ENCODE data around the gene TRIP6.

- TF ChIP-seq EP300 (IDR thresholded peaks at IDR 0.05): no peak
- no peak for TF ChIP-seq POLR2A (IDR thresholded peaks at IDR 0.05; ENCODE audit: low read depth)
- TF ChIP-seq, protein P1, sequence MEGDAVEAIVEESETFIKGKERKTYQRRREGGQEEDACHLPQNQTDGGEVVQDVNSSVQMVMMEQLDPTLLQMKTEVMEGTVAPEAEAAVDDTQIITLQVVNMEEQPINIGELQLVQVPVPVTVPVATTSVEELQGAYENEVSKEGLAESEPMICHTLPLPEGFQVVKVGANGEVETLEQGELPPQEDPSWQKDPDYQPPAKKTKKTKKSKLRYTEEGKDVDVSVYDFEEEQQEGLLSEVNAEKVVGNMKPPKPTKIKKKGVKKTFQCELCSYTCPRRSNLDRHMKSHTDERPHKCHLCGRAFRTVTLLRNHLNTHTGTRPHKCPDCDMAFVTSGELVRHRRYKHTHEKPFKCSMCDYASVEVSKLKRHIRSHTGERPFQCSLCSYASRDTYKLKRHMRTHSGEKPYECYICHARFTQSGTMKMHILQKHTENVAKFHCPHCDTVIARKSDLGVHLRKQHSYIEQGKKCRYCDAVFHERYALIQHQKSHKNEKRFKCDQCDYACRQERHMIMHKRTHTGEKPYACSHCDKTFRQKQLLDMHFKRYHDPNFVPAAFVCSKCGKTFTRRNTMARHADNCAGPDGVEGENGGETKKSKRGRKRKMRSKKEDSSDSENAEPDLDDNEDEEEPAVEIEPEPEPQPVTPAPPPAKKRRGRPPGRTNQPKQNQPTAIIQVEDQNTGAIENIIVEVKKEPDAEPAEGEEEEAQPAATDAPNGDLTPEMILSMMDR (IDR thresholded peaks at IDR 0.05): no peak
These were observed 30.7 kb downstream of the TRIP6 start for GRCh38 chr7:100897772-100898454.

Data from esophagus muscularis mucosa (tissue), 4 donors.